SK-N-SH (cell line): ENCODE measurements around the gene USP10. TPM values are rescaled to one million over a fixed set of nuclear protein-coding genes. Genes with fewer than 3 reads are reported as not detected.

Experiments
- CTCF ChIA-PET: fragments of 300-600, 350-600 bp; formaldehyde crosslinking; extraction: SDS; loops from one replicate; lab custom pipeline; 2021; lab: Yijun Ruan, JAX
- POLR2A ChIA-PET: fragments of 350-600 bp; sonication (Branson Sonifier 250); formaldehyde crosslinking; extraction: SDS; loops from one replicate; lab custom pipeline; 2020; ENCODE audit warnings: antibody characterized with exemption, inconsistent platforms; lab: Yijun Ruan, JAX
- DNase-seq: peaks from one replicate; pipeline ENCODE4 v3.0.0; 2012
- H2AFZ ChIP-seq: fragments of 200-600 bp; sonication (generic); 2 replicates; pipeline ENCODE4 v1.8.1; 2016; ENCODE audit warnings: antibody characterized with exemption, mild to moderate bottlenecking, low read depth
- H3F3A ChIP-seq: fragments of 200-600 bp; sonication (generic); replicated peaks from 2 replicates; pipeline ENCODE3; 2016; ENCODE audit warnings: antibody characterized with exemption, mild to moderate bottlenecking; ENCODE audit not compliant: insufficient read depth
- H3K27ac ChIP-seq, 2 experiments: fragments of 200-500 bp in 1 of 2; fragments of 200-600 bp in 1 of 2; sonication (Bioruptor generic) in 1 of 2; sonication (generic), shearing (Covaris generic) in 1 of 2; 2 replicates each; pipeline versions ENCODE4 v1.5.1 to v1.6.1; 2014 to 2016; ENCODE audit warnings: low read depth in 2 of 2, inconsistent platforms in 1 of 2, low read length in 1 of 2, mild to moderate bottlenecking in 1 of 2, mixed read lengths in 1 of 2
- H3K27me3 ChIP-seq: fragments of 200-600 bp; sonication (generic), shearing (Covaris generic); 2 replicates; pipeline ENCODE4 v1.6.1; 2016; ENCODE audit warnings: mixed run types; ENCODE audit not compliant: insufficient read depth
- H3K36me3 ChIP-seq, 2 experiments: fragments of 200-500 bp in 1 of 2; fragments of 200-600 bp in 1 of 2; sonication (Bioruptor generic) in 1 of 2; sonication (generic) in 1 of 2; replicated peaks in 1 of 2; 2 replicates each; pipeline versions ENCODE3 to v1.5.1; 2014 to 2016; ENCODE audit warnings: low read length in 1 of 2, mild to moderate bottlenecking in 1 of 2; ENCODE audit not compliant: insufficient read depth in 2 of 2, control insufficient read depth in 1 of 2
- H3K4me1 ChIP-seq, 2 experiments: fragments of 200-500 bp in 1 of 2; fragments of 200-600 bp in 1 of 2; sonication (Bioruptor generic) in 1 of 2; sonication (generic), shearing (Covaris generic) in 1 of 2; 2 replicates each; pipeline versions ENCODE4 v1.5.1 to v1.6.1; 2014 to 2016; ENCODE audit warnings: low read depth in 1 of 2, low read length in 1 of 2, mixed run types in 1 of 2; ENCODE audit not compliant: insufficient read depth in 2 of 2, control insufficient read depth in 1 of 2
- H3K4me2 ChIP-seq: fragments of 200-600 bp; sonication (generic), shearing (Covaris generic); 2 replicates; pipeline ENCODE4 v1.6.1; 2017; ENCODE audit warnings: mixed run types
- H3K4me3 ChIP-seq, 2 experiments: fragments of 200-500 bp in 1 of 2; fragments of 200-600 bp in 1 of 2; sonication (Bioruptor generic) in 1 of 2; sonication (generic), shearing (Covaris generic) in 1 of 2; 2 replicates each; pipeline versions ENCODE4 v1.5.1 to v1.8.1; 2014 to 2016; ENCODE audit warnings: low read depth in 2 of 2, inconsistent platforms in 1 of 2, low read length in 1 of 2, mild to moderate bottlenecking in 1 of 2, mixed read lengths in 1 of 2, moderate library complexity in 1 of 2
- H3K79me2 ChIP-seq: fragments of 200-600 bp; sonication (generic); 2 replicates; pipeline ENCODE4 v1.8.1; 2017; ENCODE audit warnings: mild to moderate bottlenecking; ENCODE audit not compliant: insufficient read depth
- H3K9ac ChIP-seq: fragments of 200-600 bp; sonication (generic); 2 replicates; pipeline ENCODE4 v1.6.1; 2017; ENCODE audit warnings: mixed run types
- H3K9me2 ChIP-seq: fragments of 200-600 bp; sonication (generic); 2 replicates; pipeline ENCODE4 v1.6.1; 2017; ENCODE audit warnings: mixed run types
- H3K9me3 ChIP-seq: fragments of 200-600 bp; sonication (generic); 2 replicates; pipeline ENCODE4 v1.6.1; 2017; ENCODE audit warnings: mixed run types, mild to moderate bottlenecking, moderate library complexity
- H4K20me1 ChIP-seq: fragments of 200-600 bp; sonication (generic); 2 replicates; pipeline ENCODE4 v1.6.1; 2017; ENCODE audit warnings: mild to moderate bottlenecking, mixed run types; ENCODE audit not compliant: insufficient read depth
- CHD2 ChIP-seq: fragments of 150-350 bp; IDR thresholded peaks from 2 replicates; pipeline ENCODE4 v1.6.1; 2018; ENCODE audit warnings: low read length; ENCODE audit not compliant: partially characterized antibody
- CTCF ChIP-seq: fragments of 200-600 bp; sonication (generic); IDR thresholded peaks from 2 replicates; pipeline ENCODE4 v1.6.1; 2017; ENCODE audit warnings: antibody characterized with exemption, mild to moderate bottlenecking, moderate library complexity
- EP300 ChIP-seq, 2 experiments: IDR thresholded peaks; 2 replicates each; pipeline versions ENCODE4 v1.4.0 to v1.6.1; 2012; ENCODE audit warnings: borderline replicate concordance in 1 of 2, low read depth in 1 of 2, low read length in 1 of 2
- EZH2phosphoT487 ChIP-seq: fragments of 200-600 bp; sonication (generic); IDR thresholded peaks from 2 replicates; pipeline ENCODE4 v1.6.1; 2017; ENCODE audit warnings: low read depth, mixed run types, mild to moderate bottlenecking, antibody characterized with exemption, moderate library complexity, borderline replicate concordance
- FOXJ3 ChIP-seq: sonication (generic); formaldehyde crosslinking; IDR thresholded peaks from 2 replicates; pipeline ENCODE4 v1.5.1; 2020; ENCODE audit warnings: mild to moderate bottlenecking, missing genetic modification reagents
- GABPA ChIP-seq: IDR thresholded peaks from 2 replicates; pipeline ENCODE4 v1.4.0; 2012; ENCODE audit warnings: low read depth, mild to moderate bottlenecking
- GATA2 ChIP-seq: sonication (generic); formaldehyde crosslinking; IDR thresholded peaks from 2 replicates; pipeline ENCODE4 v1.5.0; 2020; ENCODE audit warnings: mild to moderate bottlenecking, missing genetic modification reagents
- JUND ChIP-seq: IDR thresholded peaks from 2 replicates; pipeline ENCODE4 v1.4.0; 2012
- MXI1 ChIP-seq: IDR thresholded peaks from 2 replicates; pipeline ENCODE4 v1.6.1; 2012; ENCODE audit warnings: mild to moderate bottlenecking, low read depth, low read length, improper control_type of control experiment
- NFIC ChIP-seq: IDR thresholded peaks from 2 replicates; pipeline ENCODE4 v1.4.0; 2012; ENCODE audit warnings: borderline replicate concordance
- PBX3 ChIP-seq: IDR thresholded peaks from 2 replicates; pipeline ENCODE4; 2012
- POLR2AphosphoS5 ChIP-seq: IDR thresholded peaks from 2 replicates; pipeline ENCODE4 v1.6.1; 2012; ENCODE audit warnings: low read depth, low read length
- RAD21 ChIP-seq: IDR thresholded peaks from 2 replicates; pipeline ENCODE4 v1.6.1; 2012; ENCODE audit warnings: mild to moderate bottlenecking, low read length
- SIN3A ChIP-seq: IDR thresholded peaks from 2 replicates; pipeline ENCODE4 v1.6.1; 2012; ENCODE audit warnings: low read depth, mild to moderate bottlenecking, low read length, moderate library complexity, borderline replicate concordance
- TCF12 ChIP-seq: IDR thresholded peaks from 2 replicates; pipeline ENCODE4 v1.4.0; 2012
- TEAD4 ChIP-seq: IDR thresholded peaks from 2 replicates; pipeline ENCODE4 v1.4.0; 2012; ENCODE audit warnings: mild to moderate bottlenecking, borderline replicate concordance; ENCODE audit not compliant: insufficient read depth
- USF2 ChIP-seq: fragments of 150-350 bp; IDR thresholded peaks from 2 replicates; pipeline ENCODE4 v1.6.1; 2017; ENCODE audit warnings: antibody characterized with exemption, low read length, low read depth, borderline replicate concordance
- YY1 ChIP-seq: IDR thresholded peaks from 2 replicates; pipeline ENCODE4 v1.4.0; 2012; ENCODE audit warnings: low read depth, mild to moderate bottlenecking
- WGBS: methylation state at CpG from one replicate; pipeline ENCODE4 v1.1.6; 2017; ENCODE audit warnings: low lambda C conversion rate; 5-methylcytosine and 5-hydroxymethylcytosine counted together
- polyA plus RNA-seq, 3 experiments: library from polyadenylated mRNA; depleted of rRNA; stranded (reverse); fragments of >200 nt; gene quantifications; 2 replicates each; pipeline ENCODE4 v1.2.3, GENCODE V29; 2012

Gene USP10
- polyA plus RNA-seq, 1 of the 3 experiments (the other 2 are of a cell fraction): 49.2 TPM

- no peaks in the 10 kb centered on the region; a peak in 1 of 4 replicates for H3K4me1 ChIP-seq
- whole genome bisulfite sequencing: 97% methylated on average over 6 of the region's 6 CpGs
- ChIA-PET CTCF (interaction anchor here (0.7 to 1.7 kb wide), 6 partner anchors 9 to 68 kb away, joined by 3 to 7 read pairs (median 5); no protein-coding TSS in a partner anchor), POLR2A (no interaction called here)
- H4K20me1 ChIP-seq: no peaks in the 10 kb centered on the region
- no peak overlapping the region for H3K4me2 ChIP-seq
- no peaks in the 10 kb centered on the region for H3K9me3 ChIP-seq
- TF ChIP-seq PBX3: no peak
- no peak for TF ChIP-seq USF2
- no peak for TF ChIP-seq YY1
- no peak for TF ChIP-seq MXI1
- TF ChIP-seq NFIC: no peak
- TF ChIP-seq GATA2 (CRISPR knock-in tag): no peak
- no peak for TF ChIP-seq TCF12
- no peak for TF ChIP-seq POLR2AphosphoS5
- no peak for TF ChIP-seq SIN3A
- TF ChIP-seq CHD2: no peak
- TF ChIP-seq GABPA: no peak
- TF ChIP-seq EP300 (IDR thresholded peaks at IDR 0.05; ENCODE audit: borderline replicate concordance in 1 of 2, low read depth in 1 of 2, low read length in 1 of 2): no peak
- no peak for TF ChIP-seq FOXJ3 (CRISPR knock-in tag)
- TF ChIP-seq JUND: no peak
- TF ChIP-seq CTCF: no peak
- no peak for TF ChIP-seq TEAD4
- TF ChIP-seq RAD21: no peak
- no peak for TF ChIP-seq EZH2phosphoT487
- no peak for DNase-seq
- H3K9ac ChIP-seq: no peak overlapping the region
- no peaks in the 10 kb centered on the region for H3K27me3 ChIP-seq
- H2AFZ ChIP-seq: no peak overlapping the region
- H3F3A ChIP-seq: peaks cover 7% of the 10 kb centered on the region
- no peaks in the 10 kb centered on the region for H3K79me2 ChIP-seq
- no peak overlapping the region for H3K4me3 ChIP-seq
- no peaks in the 10 kb centered on the region for H3K9me2 ChIP-seq
- H3K27ac ChIP-seq: no peak overlapping the region; a peak in 1 of 4 replicates
- H3K36me3 ChIP-seq: no peaks in the 10 kb centered on the region
Observed at GRCh38 chr16:84690088-84690819, 9.5 kb upstream of the USP10 start.
